EH (cell line): Measurements from ENCODE around the gene SCARB1.

ENCODE experiments used
- DNase-seq: peaks from one replicate; pipeline ENCODE4 v3.0.0-alpha.2; 2015; ENCODE audit warnings: low read depth

SCARB1 gene

DNA sequence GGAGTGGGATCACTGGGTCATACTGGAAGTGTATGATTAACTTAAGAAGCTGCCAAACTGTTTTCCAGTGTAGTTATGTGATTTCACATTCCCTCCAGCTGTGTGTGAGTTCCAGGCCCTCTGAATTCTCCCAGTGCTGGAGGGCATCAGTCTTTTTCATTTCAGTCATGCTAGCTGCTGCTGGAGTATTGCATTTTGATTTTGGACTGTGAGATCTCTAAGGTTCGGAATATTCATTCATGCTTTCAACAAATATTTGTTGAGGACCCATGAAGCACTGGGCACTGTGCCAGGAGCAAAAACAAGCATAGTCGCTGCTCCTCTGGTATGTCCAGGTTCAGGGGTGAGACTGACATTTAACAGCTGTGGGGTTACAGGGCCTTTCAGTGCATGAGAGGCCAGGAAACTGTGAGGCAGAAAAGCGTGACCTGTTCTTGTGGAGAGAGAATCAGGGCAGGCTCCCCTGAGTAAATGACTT, 133.2 kb downstream of the SCARB1 start:
- DNase-seq, result peak; percentile 62

DNA sequence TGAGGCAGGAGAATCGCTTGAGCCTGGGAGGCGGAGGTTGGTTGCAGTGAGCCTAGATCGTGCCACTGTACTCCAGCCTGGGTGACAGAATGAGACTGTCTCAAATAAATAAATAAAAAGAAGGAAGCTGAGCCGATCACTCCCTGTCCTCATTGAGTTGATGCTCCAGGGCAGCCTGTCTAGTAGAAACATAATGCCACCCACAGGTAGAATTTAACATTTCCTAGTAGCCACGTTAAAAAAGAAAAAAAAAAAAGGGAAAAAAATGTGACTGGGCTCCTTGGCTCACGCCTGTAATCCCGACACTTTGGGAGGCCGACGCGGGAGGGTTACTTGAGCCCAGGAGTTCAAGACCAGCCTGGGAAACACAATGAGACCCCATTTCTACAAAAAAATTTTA, 135.7 kb downstream of the SCARB1 start:
- no peak for DNase-seq

- peak; percentile 87 for DNase-seq
Measured at GRCh38 chr12:124727264-124727800, 136.3 kb downstream of the SCARB1 start.
